ENCODE measurements around the gene CRTC3. TPM values are rescaled to one million over a fixed set of nuclear protein-coding genes. Genes with fewer than 3 reads are reported as not detected.
"Not testable (repeated sequence)": the region's sequence is repeated elsewhere in the genome, so short reads cannot be mapped to it uniquely, and the experiment has no call there.

Gene CRTC3
- total and polyA plus RNA-seq, 2 of the 13 experiments (the other 11 are each of a cell fraction or from before 2014, with no cell fraction given): 8.4 to 11.8 TPM

GRCh38 chr15:90673357-90673756 is 143.6 kb downstream of the CRTC3 start:
- BruUV-seq (replicated peaks); DNase-seq (ENCODE audit: low spot score); H3K9ac ChIP-seq (ENCODE audit: insufficient read depth, low read depth, low read length); H3K27ac ChIP-seq (ENCODE audit: extremely low read length, insufficient read depth, low read length); FAIRE-seq; H3K4me3 ChIP-seq (replicated peaks in 1 of 3; ENCODE audit: insufficient read depth in 1 of 3, low read depth in 2 of 3, low read length in 3 of 3); in situ Hi-C loops (cut with HindIII; ENCODE audit: extremely low pct_ligation_motif_present, low pct_unique_long_range_greater_than_20kb); H3K9me3 ChIP-seq (ENCODE audit: low read length); H3K36me3 ChIP-seq (replicated peaks in 1 of 2; ENCODE audit: control insufficient read depth in 1 of 2, insufficient read depth in 2 of 2, low read length in 2 of 2); H4K20me1 ChIP-seq (ENCODE audit: insufficient read depth, low read length); intact Hi-C loops (cut with micrococcal nuclease; ENCODE audit: unreplicated experiment); H3K4me2 ChIP-seq (ENCODE audit: low read depth, low read length); H3K4me1 ChIP-seq (ENCODE audit: insufficient read depth, low read length); H3K27me3 ChIP-seq (ENCODE audit: control insufficient read depth in 1 of 2, insufficient read depth in 2 of 2, low read length in 2 of 2); POLR2A ChIA-PET; H2AFZ ChIP-seq (ENCODE audit: low read length); ATAC-seq; CTCF ChIA-PET (ENCODE audit: low intra/inter-chr PET ratio, low total read pairs); H3K79me2 ChIP-seq (ENCODE audit: insufficient read depth, low read length): not testable (repeated sequence)
- 81% methylated on average over 10 of the region's 10 CpGs for WGBS (ENCODE audit: low lambda C conversion rate)

GRCh38 chr15:90674476-90674875 is 144.8 kb downstream of the CRTC3 start:
- in situ Hi-C loops (cut with HindIII; ENCODE audit: extremely low pct_ligation_motif_present, low pct_unique_long_range_greater_than_20kb): no loop called here

More at GRCh38 chr15:90674476-90674875, 144.8 kb downstream of the CRTC3 start:
- WGBS (ENCODE audit: low lambda C conversion rate): 94% methylated on average over 1 of the region's 3 CpGs
- H3K79me2 ChIP-seq (ENCODE audit: insufficient read depth, low read length): no peaks in the 10 kb centered on the region
- ATAC-seq (no peak), FAIRE-seq (no peak), DNase-seq (ENCODE audit: low spot score) (no peak)
- no peak overlapping the region for H3K9ac ChIP-seq (ENCODE audit: insufficient read depth, low read depth, low read length)
- no peaks in the 10 kb centered on the region for H4K20me1 ChIP-seq (ENCODE audit: insufficient read depth, low read length)
- H3K4me3 ChIP-seq (replicated peaks in 1 of 3; ENCODE audit: insufficient read depth in 1 of 3, low read depth in 2 of 3, low read length in 3 of 3): no peak overlapping the region
- no peaks in the 10 kb centered on the region for H3K9me3 ChIP-seq (ENCODE audit: low read length)
- no peak overlapping the region for H2AFZ ChIP-seq (ENCODE audit: low read length)
- H3K27me3 ChIP-seq (ENCODE audit: control insufficient read depth in 1 of 2, insufficient read depth in 2 of 2, low read length in 2 of 2): peaks cover 0 to 2% of the 10 kb centered on the region in 2 experiments; a peak in 2 of 5 replicates
- intact Hi-C loops (cut with micrococcal nuclease; ENCODE audit: unreplicated experiment): no loop called here
- POLR2A ChIA-PET: no interaction called here
- TF ChIP-seq AKAP8 (CRISPR knock-in tag; IDR thresholded peaks at IDR 0.05): no peak
- no peak for TF ChIP-seq MLX (CRISPR knock-in tag; IDR thresholded peaks at IDR 0.05)
- TF ChIP-seq POGK (CRISPR knock-in tag; conservative IDR thresholded peaks at IDR 0.05): no peak
- H3K4me1 ChIP-seq (ENCODE audit: insufficient read depth, low read length): no peaks in the 10 kb centered on the region
- H3K4me2 ChIP-seq (ENCODE audit: low read depth, low read length): no peak overlapping the region
- no peaks in the 10 kb centered on the region for H3K36me3 ChIP-seq (replicated peaks in 1 of 2; ENCODE audit: control insufficient read depth in 1 of 2, insufficient read depth in 2 of 2, low read length in 2 of 2)
- no TSS peak for BruUV-seq (replicated peaks)
- H3K27ac ChIP-seq (ENCODE audit: extremely low read length, insufficient read depth, low read length): no peak overlapping the region
- CTCF ChIA-PET (ENCODE audit: low intra/inter-chr PET ratio, low total read pairs): no interaction called here
